Measurements from ENCODE around the gene MGAM2.

The MGAM2 gene

GRCh38 chr7:142175594-142175993 is 64.1 kb downstream of the MGAM2 start:
- DNase-seq (ENCODE audit: low read depth in 2 of 2) = no peak

- no peak for DNase-seq (ENCODE audit: low read depth in 2 of 2)
Measured at GRCh38 chr7:142176901-142177300, 65.4 kb downstream of the MGAM2 start.

GRCh38 chr7:142177869-142178268 is 66.4 kb downstream of the MGAM2 start:
- DNase-seq (ENCODE audit: low read depth in 2 of 2) = no peak

GRCh38 chr7:142180426-142180825 is 68.9 kb downstream of the MGAM2 start:
- no peak for DNase-seq (ENCODE audit: low read depth in 2 of 2)

GRCh38 chr7:142181211-142181610 is 69.7 kb downstream of the MGAM2 start:
- DNase-seq (ENCODE audit: low read depth in 2 of 2) = no peak

- no peak for DNase-seq (ENCODE audit: low read depth in 2 of 2)
Measured at GRCh38 chr7:142181966-142182365, 70.4 kb downstream of the MGAM2 start.

GRCh38 chr7:142185069-142185468 is 73.6 kb downstream of the MGAM2 start:
- no peak for DNase-seq (ENCODE audit: low read depth in 2 of 2)

- no peak for DNase-seq (ENCODE audit: low read depth in 2 of 2)
Measured at GRCh38 chr7:142185801-142186200, 74.3 kb downstream of the MGAM2 start.

- no peak for DNase-seq (ENCODE audit: low read depth in 2 of 2)
Measured at GRCh38 chr7:142188154-142188553, 76.6 kb downstream of the MGAM2 start.

- DNase-seq (ENCODE audit: low read depth in 2 of 2) = no peak
Measured at GRCh38 chr7:142188846-142189245, 77.3 kb downstream of the MGAM2 start.

GRCh38 chr7:142194201-142194600 is 82.7 kb downstream of the MGAM2 start:
- DNase-seq (ENCODE audit: low read depth in 2 of 2) = no peak

GRCh38 chr7:142196066-142196840 is 84.7 kb downstream of the MGAM2 start:
- DNase-seq (ENCODE audit: low read depth in 2 of 2) = no peak

GRCh38 chr7:142200206-142200605 is 88.7 kb downstream of the MGAM2 start:
- DNase-seq (ENCODE audit: low read depth in 2 of 2) = no peak

- no peak for DNase-seq (ENCODE audit: low read depth in 2 of 2)
Measured at GRCh38 chr7:142228537-142229104, 117.1 kb downstream of the MGAM2 start.

GRCh38 chr7:142231716-142232115 is 120.2 kb downstream of the MGAM2 start:
- no peak for DNase-seq (ENCODE audit: low read depth in 2 of 2)

- DNase-seq (ENCODE audit: low read depth in 2 of 2) = no peak
Measured at GRCh38 chr7:142240546-142240945, 129.0 kb downstream of the MGAM2 start.

- no peak for DNase-seq (ENCODE audit: low read depth in 2 of 2)
Measured at GRCh38 chr7:142243823-142244222, 132.3 kb downstream of the MGAM2 start.

GRCh38 chr7:142248166-142249160 is 136.9 kb downstream of the MGAM2 start:
- DNase-seq (ENCODE audit: low read depth in 2 of 2) = no peak

- DNase-seq (ENCODE audit: low read depth in 2 of 2) = no peak
Measured at GRCh38 chr7:142249918-142250317, 138.4 kb downstream of the MGAM2 start.

GRCh38 chr7:142250705-142251104 is 139.2 kb downstream of the MGAM2 start:
- DNase-seq (ENCODE audit: low read depth in 2 of 2) = no peak

- no peak for DNase-seq (ENCODE audit: low read depth in 2 of 2)
Measured at GRCh38 chr7:142257958-142258357, 146.4 kb downstream of the MGAM2 start, which contains the start of gene PRSS58. PRSS58 (minus strand) TSS chr7:142258058; CDS start chr7:142257707, 351 bp downstream.
